Right lobe of liver (tissue), 6 donors: ENCODE data around the gene A3GALT2. TPM values are rescaled to one million over a fixed set of nuclear protein-coding genes. Genes with fewer than 3 reads are reported as not detected.
A peak's percentile ranks its signal among the peaks of the same experiment; 100 is the strongest.

ENCODE experiments used
- ATAC-seq, 4 donors: fragments of 200-7000 bp; cut with Tn5 transposase; one replicate each; pipeline ENCODE4 v1.9.1; 2020; ENCODE audit warnings: mild to moderate bottlenecking in 4 of 4, moderate library complexity in 4 of 4
- DNase-seq, 3 donors: peaks; one replicate each; pipeline ENCODE4 v3.0.0-alpha.2; 2020
- H3K27ac ChIP-seq, 3 donors: fragments of 200-600 bp; one replicate each; pipeline ENCODE4 v1.8.0; 2022
- H3K27me3 ChIP-seq, 2 donors: fragments of 200-600 bp; one replicate each; pipeline ENCODE4 v1.8.0; 2022
- H3K36me3 ChIP-seq, 4 donors: fragments of 200-600 bp; sonication (generic) in 1 of 4; one replicate each; pipeline versions ENCODE4 v1.5.1 to v1.8.0; 2017 to 2022; ENCODE audit warnings: control low read depth in 1 of 4
- H3K4me1 ChIP-seq, 4 donors: fragments of 200-600 bp; sonication (generic) in 1 of 4; one replicate each; pipeline versions ENCODE4 v1.5.1 to v1.8.0; 2017 to 2022; ENCODE audit warnings: control low read depth in 1 of 4
- H3K4me3 ChIP-seq, 3 donors: fragments of 200-600 bp; one replicate each; pipeline ENCODE4 v1.8.0; 2022
- H3K9me3 ChIP-seq, 4 donors: fragments of 200-600 bp; sonication (generic) in 1 of 4; one replicate each; pipeline versions ENCODE4 v1.5.1 to v1.8.0; 2017 to 2022; ENCODE audit warnings: control low read depth in 1 of 4
- POLR2A ChIP-seq: fragments of 450-650 bp; IDR thresholded peaks from one replicate; pipeline ENCODE4 v1.6.1; 2017; ENCODE audit warnings: antibody characterized with exemption, mild to moderate bottlenecking
- WGBS: methylation state at CpG from one replicate; pipeline ENCODE4 v1.1.6; 2018; ENCODE audit warnings: low coverage, low lambda C conversion rate; ENCODE audit not compliant: insufficient coverage; ENCODE audit errors: missing lambda C conversion rate; 5-methylcytosine and 5-hydroxymethylcytosine counted together
- intact Hi-C, 2 donors: fragments of 100-400 bp; cut with DNase I; formaldehyde crosslinking; loops; one replicate each; pipeline versions ENCODE4 v1.11.2 to v1.14.1; 2022
- total RNA-seq, 6 experiments: library from RNA; depleted of rRNA in 2 of 6; stranded (reverse); fragments of >200 nt in 2 of 6; fragmentation: NEBNext Ultra II Directional in 3 of 6; extraction: Animal tissue kit (Norgen Biotek cat#: 25700) in 3 of 6; gene quantifications; one replicate each; pipeline versions ENCODE4 v1.1.0 to v1.2.4, GENCODE V29; 2016 to 2023
- TF ChIP-seq, protein P1 (sequence below), 4 donors: fragments of 200-600 bp in 3 of 4; fragments of 450-650 bp in 1 of 4; IDR thresholded peaks; one replicate each; pipeline versions ENCODE4 v1.5.1 to v1.8.0; 2016 to 2022; ENCODE audit warnings: antibody characterized with exemption in 4 of 4, mild to moderate bottlenecking in 2 of 4
- donor health status: DM: no; HTN: yes; CAD: no.
- donor health status: DM: no; HTN: no; CAD: no.
- donor health status: DM: no; HTN: no; CAD: no.
- donor health status: DM: no; HTN: yes; CAD: no.
- donor health status: DM: no; HTN: yes; CAD: no.

The A3GALT2 gene
- total RNA-seq, 6 experiments from 2014 or later: not detected

DNA sequence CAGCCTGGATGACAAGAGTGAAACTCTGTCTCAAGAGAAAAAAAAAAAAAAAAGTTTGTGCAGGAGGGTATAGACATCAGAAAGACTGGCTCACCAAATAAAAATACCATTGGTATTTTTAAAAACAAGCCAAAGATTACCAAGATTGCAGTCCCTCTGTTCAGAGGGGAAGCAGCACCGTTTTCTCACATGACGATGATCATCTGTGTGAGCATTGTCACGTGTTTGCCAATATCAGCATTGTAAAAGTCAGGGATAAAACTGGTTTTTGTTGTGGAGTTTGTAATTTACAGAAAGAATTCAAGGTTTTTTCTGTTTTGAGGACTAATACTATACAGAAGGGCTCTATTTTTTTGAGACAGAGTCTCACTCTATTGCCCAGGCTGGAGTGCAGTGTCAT lies 38.1 kb downstream of the A3GALT2 start:
- intact Hi-C loops: no loop called here
- peaks cover 0 to 36% (median 3%) of the 10 kb centered on the region in 4 donors for H3K36me3 ChIP-seq
- no peak overlapping the region for H3K4me3 ChIP-seq
- H3K9me3 ChIP-seq: no peaks in the 10 kb centered on the region
- no peak for DNase-seq
- TF ChIP-seq, protein P1, sequence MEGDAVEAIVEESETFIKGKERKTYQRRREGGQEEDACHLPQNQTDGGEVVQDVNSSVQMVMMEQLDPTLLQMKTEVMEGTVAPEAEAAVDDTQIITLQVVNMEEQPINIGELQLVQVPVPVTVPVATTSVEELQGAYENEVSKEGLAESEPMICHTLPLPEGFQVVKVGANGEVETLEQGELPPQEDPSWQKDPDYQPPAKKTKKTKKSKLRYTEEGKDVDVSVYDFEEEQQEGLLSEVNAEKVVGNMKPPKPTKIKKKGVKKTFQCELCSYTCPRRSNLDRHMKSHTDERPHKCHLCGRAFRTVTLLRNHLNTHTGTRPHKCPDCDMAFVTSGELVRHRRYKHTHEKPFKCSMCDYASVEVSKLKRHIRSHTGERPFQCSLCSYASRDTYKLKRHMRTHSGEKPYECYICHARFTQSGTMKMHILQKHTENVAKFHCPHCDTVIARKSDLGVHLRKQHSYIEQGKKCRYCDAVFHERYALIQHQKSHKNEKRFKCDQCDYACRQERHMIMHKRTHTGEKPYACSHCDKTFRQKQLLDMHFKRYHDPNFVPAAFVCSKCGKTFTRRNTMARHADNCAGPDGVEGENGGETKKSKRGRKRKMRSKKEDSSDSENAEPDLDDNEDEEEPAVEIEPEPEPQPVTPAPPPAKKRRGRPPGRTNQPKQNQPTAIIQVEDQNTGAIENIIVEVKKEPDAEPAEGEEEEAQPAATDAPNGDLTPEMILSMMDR (IDR thresholded peaks at IDR 0.05): no peak
- no peak for TF ChIP-seq POLR2A
- H3K27ac ChIP-seq: no peak overlapping the region
- WGBS: 89% methylated on average over 3 of the region's 3 CpGs
- H3K4me1 ChIP-seq: no peaks in the 10 kb centered on the region
- no peaks in the 10 kb centered on the region for H3K27me3 ChIP-seq
- no peak for ATAC-seq

DNA sequence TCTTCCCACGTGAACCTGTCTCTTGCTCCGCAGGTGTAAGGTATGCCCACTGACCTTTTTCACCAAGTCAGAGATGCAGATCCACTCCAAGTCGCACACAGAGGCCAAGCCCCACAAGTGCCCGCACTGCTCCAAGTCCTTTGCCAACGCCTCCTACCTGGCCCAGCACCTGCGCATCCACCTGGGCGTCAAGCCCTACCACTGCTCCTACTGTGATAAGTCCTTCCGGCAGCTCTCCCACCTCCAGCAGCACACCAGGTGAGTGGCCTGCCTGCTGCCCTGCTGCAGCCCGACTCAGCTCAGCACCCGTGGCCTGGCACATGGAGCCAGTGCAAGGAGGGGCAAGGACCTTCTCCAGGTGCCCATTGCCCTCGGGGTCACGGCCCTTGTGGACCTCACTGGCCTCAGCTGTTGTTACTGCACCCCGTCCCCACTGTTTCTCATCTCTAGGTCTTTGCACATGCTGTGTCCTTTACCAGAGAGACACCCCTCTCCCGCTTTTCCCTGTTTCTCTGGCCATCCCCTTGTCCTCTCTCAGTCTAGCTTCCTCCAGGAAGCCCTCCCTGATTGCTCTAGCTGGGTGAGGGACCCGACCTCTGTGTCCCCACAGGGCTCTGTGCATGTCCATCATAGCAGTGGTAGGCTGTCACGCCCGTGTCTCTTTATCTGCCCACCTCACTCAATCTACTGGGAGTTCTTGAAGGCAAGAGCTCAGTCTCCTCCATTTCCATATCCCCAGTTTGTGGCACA lies 39.2 kb downstream of the A3GALT2 start:
- no peak for ATAC-seq
- H3K36me3 ChIP-seq: peaks cover 0 to 41% (median 4%) of the 10 kb centered on the region in 4 donors

DNA sequence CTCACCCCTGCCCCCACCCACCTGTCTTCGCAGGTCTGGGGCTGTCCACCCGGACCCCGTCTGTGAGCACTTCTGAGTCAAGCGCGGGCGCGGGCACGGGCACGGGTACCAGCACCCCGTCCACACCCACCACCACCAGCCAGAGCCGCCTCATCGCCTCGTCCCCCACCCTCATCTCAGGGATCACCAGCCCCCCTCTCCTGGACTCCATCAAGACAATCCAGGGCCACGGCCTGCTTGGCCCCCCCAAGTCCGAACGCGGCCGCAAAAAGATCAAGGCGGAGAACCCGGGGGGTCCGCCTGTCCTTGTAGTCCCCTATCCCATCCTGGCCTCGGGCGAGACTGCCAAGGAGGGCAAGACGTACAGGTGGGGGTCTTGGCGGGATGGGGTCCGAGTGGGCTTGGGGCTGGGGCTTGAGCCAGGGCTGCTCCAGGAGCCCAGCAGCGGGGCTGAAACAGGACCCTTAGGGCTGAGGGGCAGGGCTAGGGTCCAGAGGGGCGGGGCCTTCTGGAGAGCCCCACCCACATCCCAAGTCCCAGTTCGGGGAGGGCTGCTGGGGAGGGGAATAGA lies 40.7 kb downstream of the A3GALT2 start:
- DNase-seq: peak in 2 of 3 donors; percentile 44 to 52
- H3K4me1 ChIP-seq: no peaks in the 10 kb centered on the region
- no peak for TF ChIP-seq POLR2A
- TF ChIP-seq, protein P1 (IDR thresholded peaks at IDR 0.05): no peak
- peak in 1 of 4 donors; percentile 42 for ATAC-seq
- H3K27ac ChIP-seq: no peak overlapping the region
- intact Hi-C loops: no loop called here
- H3K27me3 ChIP-seq: no peaks in the 10 kb centered on the region
- no peaks in the 10 kb centered on the region for H3K9me3 ChIP-seq
- no peak overlapping the region for H3K4me3 ChIP-seq
- 93% methylated on average over 11 of the region's 29 CpGs for WGBS
- H3K36me3 ChIP-seq: peaks cover 0 to 41% (median 4%) of the 10 kb centered on the region in 4 donors

More for the DNA sequence above, 39.2 kb downstream of the A3GALT2 start:
- TF ChIP-seq, protein P1 (IDR thresholded peaks at IDR 0.05): no peak
- H3K9me3 ChIP-seq: no peaks in the 10 kb centered on the region
- H3K27ac ChIP-seq: no peak overlapping the region
- H3K4me3 ChIP-seq: no peak overlapping the region
- DNase-seq: peak in 2 of 3 donors; percentile 32 to 33
- 85% methylated on average over 4 of the region's 17 CpGs for WGBS
- H3K4me1 ChIP-seq: no peaks in the 10 kb centered on the region
- H3K27me3 ChIP-seq: no peaks in the 10 kb centered on the region
- intact Hi-C loops: no loop called here

DNA sequence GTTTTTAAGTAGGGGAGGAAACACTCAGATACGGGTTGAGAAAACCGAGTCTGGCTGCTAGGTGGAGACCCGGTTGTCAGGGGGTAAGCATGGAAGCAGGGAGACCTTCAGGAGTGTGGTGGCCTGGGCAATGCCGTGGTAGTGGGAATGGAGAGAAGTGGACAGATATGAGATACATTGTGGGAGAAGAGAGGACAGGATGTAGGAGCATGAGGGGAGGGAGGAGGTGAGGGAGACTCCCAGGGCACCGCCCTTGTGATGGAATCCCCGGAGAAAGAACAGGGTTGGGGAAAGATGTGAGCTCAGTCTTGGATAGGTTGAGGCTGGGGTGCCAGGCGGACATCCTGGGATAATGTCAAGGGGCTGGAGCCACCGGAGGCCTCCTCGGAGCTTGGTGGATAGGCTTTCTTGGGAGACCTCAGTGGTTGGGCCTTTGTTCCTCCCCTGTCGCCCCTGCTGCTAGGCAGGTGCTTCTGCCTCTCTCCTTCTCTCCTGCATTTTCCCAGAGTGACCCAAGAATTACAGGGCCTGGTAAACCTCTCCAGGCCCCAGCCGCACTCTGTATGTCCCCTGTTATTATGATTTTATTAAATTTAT lies 43.3 kb downstream of the A3GALT2 start:
- Histone ChIP-seq H3K4me1 (no peaks in the 10 kb centered on the region), H3K27ac (no peak overlapping the region), H3K9me3 (no peaks in the 10 kb centered on the region), H3K27me3 (no peaks in the 10 kb centered on the region), H3K36me3 (peaks cover 0 to 29% (median 4%) of the 10 kb centered on the region in 4 donors), H3K4me3 (no peak overlapping the region)
- DNase-seq: peak in 2 of 3 donors; percentile 25 to 31
- 79% methylated on average over 8 of the region's 11 CpGs for WGBS
- no peak for ATAC-seq
- intact Hi-C loops: no loop called here
- TF ChIP-seq, protein P1 (IDR thresholded peaks at IDR 0.05): no peak
- TF ChIP-seq POLR2A: no peak
